Measurements from ENCODE around the gene KLRC1.
"Not testable (repeated sequence)": the region's sequence is repeated elsewhere in the genome, so short reads cannot be mapped to it uniquely, and the experiment has no call there.

KLRC1 gene

DNA sequence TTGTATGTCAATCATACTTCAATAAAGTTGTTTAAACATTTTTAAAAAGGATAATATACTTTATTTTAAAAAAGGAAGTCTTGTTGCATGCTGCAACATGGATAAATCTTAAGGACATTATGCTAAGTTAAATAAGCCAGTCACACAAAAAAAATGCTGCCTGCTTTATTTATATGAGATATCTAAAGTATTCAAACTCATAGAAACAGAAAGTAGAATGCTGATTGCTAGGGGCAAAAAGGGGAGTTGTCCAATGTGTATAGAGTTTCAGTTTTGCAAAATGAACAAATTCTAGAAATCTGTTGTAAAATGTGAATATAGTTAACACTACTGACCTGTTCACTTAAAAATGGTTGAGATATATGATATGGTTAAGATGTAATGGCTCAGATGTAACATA lies 52.3 kb downstream of the KLRC1 start:
- TF ChIP-seq, protein P1, sequence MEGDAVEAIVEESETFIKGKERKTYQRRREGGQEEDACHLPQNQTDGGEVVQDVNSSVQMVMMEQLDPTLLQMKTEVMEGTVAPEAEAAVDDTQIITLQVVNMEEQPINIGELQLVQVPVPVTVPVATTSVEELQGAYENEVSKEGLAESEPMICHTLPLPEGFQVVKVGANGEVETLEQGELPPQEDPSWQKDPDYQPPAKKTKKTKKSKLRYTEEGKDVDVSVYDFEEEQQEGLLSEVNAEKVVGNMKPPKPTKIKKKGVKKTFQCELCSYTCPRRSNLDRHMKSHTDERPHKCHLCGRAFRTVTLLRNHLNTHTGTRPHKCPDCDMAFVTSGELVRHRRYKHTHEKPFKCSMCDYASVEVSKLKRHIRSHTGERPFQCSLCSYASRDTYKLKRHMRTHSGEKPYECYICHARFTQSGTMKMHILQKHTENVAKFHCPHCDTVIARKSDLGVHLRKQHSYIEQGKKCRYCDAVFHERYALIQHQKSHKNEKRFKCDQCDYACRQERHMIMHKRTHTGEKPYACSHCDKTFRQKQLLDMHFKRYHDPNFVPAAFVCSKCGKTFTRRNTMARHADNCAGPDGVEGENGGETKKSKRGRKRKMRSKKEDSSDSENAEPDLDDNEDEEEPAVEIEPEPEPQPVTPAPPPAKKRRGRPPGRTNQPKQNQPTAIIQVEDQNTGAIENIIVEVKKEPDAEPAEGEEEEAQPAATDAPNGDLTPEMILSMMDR (IDR thresholded peaks at IDR 0.05; ENCODE audit: control insufficient read depth, extremely low read depth, insufficient read depth) = no peak
- H3K4me3 ChIP-seq (ENCODE audit: low read depth, low read length) = no peak overlapping the region
- DNase-seq (ENCODE audit: low read depth) = no peak

DNA sequence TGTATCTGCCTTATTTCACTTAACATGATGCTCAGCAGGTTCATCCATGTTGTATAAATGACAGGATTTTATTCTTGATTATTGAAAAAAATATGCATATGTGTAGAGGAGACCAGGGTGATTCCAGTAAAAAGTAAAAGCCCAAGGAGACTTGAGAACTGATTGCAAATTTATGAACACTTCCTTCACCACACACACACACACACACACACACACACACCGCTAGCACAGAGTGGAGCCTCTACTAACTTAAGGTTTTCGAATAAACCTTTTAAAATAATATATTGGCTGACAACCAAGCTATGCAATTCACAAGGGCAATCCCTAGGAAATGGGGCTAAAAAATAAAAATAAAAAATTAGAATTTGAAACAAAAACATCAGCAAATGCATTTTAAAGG lies 55.0 kb downstream of the KLRC1 start:
- DNase-seq (ENCODE audit: low read depth) = no peak
- H3K4me3 ChIP-seq (ENCODE audit: low read depth, low read length) = no peak overlapping the region
- TF ChIP-seq, protein P1 (IDR thresholded peaks at IDR 0.05; ENCODE audit: control insufficient read depth, extremely low read depth, insufficient read depth) = no peak

DNA sequence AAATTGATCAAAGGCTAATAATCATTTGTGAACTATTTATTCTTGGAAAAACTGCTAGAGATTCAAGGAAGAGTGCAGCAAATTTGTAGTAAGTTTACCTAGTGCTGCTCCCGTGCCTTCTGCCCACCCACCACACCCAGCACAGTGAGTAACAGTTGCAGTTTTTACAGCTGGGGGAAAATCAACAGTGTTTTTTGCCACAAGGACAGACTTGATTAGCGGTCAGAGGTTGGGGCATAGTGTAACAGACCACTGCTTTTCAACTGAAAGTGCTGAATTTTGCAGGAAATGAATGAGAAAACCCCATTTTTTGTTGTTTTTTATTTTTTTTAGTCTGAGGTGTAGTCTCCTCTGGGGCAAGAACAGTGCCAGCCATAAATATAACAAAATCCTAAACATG lies 55.9 kb downstream of the KLRC1 start:
- TF ChIP-seq, protein P1 (IDR thresholded peaks at IDR 0.05; ENCODE audit: control insufficient read depth, extremely low read depth, insufficient read depth) = no peak
- H3K4me3 ChIP-seq (ENCODE audit: low read depth, low read length) = no peak overlapping the region
- no peak for DNase-seq (ENCODE audit: low read depth)

DNA sequence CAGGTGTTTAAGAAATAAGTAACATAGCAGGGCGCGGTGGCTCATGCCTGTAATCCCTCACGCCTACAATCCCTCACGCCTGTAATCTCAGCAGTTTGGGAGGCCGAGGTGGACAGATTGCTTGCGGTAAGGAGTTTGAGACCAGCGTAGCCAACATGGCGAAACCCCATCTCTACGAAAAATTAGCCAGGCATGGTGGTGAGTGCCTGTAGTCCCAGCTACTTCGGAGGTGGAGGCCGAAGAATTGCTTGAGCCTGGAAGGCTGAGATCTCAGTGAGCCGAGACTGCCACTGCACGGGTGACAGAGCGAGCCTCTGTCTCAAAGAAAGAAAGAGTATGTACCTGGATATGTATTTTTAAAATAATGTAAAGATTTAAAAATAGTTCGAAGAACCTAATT lies 57.0 kb downstream of the KLRC1 start:
- not testable (repeated sequence) for DNase-seq (ENCODE audit: low read depth); H3K4me3 ChIP-seq (ENCODE audit: low read depth, low read length)
